SHP77 treated with DMSO at 0.1 percent for 48 hours (cell line): Measurements from ENCODE around the gene PER1.
"Not testable (repeated sequence)": the region's sequence is repeated elsewhere in the genome, so short reads cannot be mapped to it uniquely, and the experiment has no call there.

Experiments
- DNase-seq: peaks from one replicate; lab custom pipeline; 2025; lab: John Stamatoyannopoulos, UW

The PER1 gene

GRCh38 chr17:8119581-8120519 is 32.4 kb downstream of the PER1 start:
- DNase-seq = peak; percentile 93

GRCh38 chr17:8118769-8119580 is 33.2 kb downstream of the PER1 start:
- peak; percentile 80 for DNase-seq

- DNase-seq = no peak
These were observed 34.0 kb downstream of the PER1 start, which contains the start of gene ALOXE3 for GRCh38 chr17:8117980-8118768. Gene ALOXE3, minus strand, starts transcription at chr17:8118514. Its CDS starts 524 bp downstream, at chr17:8117990.

- peak; percentile 10 for DNase-seq
These were observed 34.7 kb downstream of the PER1 start for GRCh38 chr17:8117367-8117979.

GRCh38 chr17:8116776-8117175 is 35.4 kb downstream of the PER1 start:
- DNase-seq = no peak

- no peak for DNase-seq
These were observed 41.3 kb downstream of the PER1 start for GRCh38 chr17:8110907-8111306.

- DNase-seq = no peak
These were observed 41.8 kb downstream of the PER1 start for GRCh38 chr17:8110456-8110804.

- DNase-seq = peak; percentile 13
These were observed 42.3 kb downstream of the PER1 start for GRCh38 chr17:8109661-8110455.

- no peak for DNase-seq
These were observed 43.1 kb downstream of the PER1 start for GRCh38 chr17:8108972-8109660.

GRCh38 chr17:8106980-8107379 is 45.2 kb downstream of the PER1 start:
- DNase-seq = not testable (repeated sequence)

GRCh38 chr17:8105957-8106398 is 46.2 kb downstream of the PER1 start:
- no peak for DNase-seq

- no peak for DNase-seq
These were observed 47.3 kb downstream of the PER1 start for GRCh38 chr17:8104911-8105310.

GRCh38 chr17:8103549-8103948 is 48.7 kb downstream of the PER1 start:
- no peak for DNase-seq

- no peak for DNase-seq
These were observed 50.5 kb downstream of the PER1 start for GRCh38 chr17:8101721-8102120.

GRCh38 chr17:8100763-8101162 is 51.4 kb downstream of the PER1 start:
- no peak for DNase-seq

GRCh38 chr17:8100111-8100510 is 52.1 kb downstream of the PER1 start:
- no peak for DNase-seq

- DNase-seq = no peak
These were observed 55.7 kb downstream of the PER1 start for GRCh38 chr17:8096541-8096940.

GRCh38 chr17:8095361-8095760 is 56.8 kb downstream of the PER1 start:
- DNase-seq = no peak

- DNase-seq = no peak
These were observed 61.0 kb downstream of the PER1 start for GRCh38 chr17:8091033-8091687.
